HG03521 (cell line): ENCODE measurements around the gene ABHD10.

Experiments used
- ATAC-seq: cut with Tn5 transposase; IDR thresholded peaks from one replicate; pipeline ENCODE4 v1.9.1; 2021; ENCODE audit warnings: mild to moderate bottlenecking, moderate library complexity; ENCODE audit not compliant: unreplicated experiment

ABHD10 gene

GRCh38 chr3:111978583-111979433 lies at the start of gene ABHD10:
Gene ABHD10, plus strand, starts transcription at chr3:111979026. Its CDS starts 36 bp downstream, at chr3:111979062.
- ATAC-seq: peak; percentile 92

GRCh38 chr3:111929484-111929883 lies 49.3 kb upstream of the ABHD10 start:
- ATAC-seq: no peak

GRCh38 chr3:111932946-111933345 lies 45.9 kb upstream of the ABHD10 start:
- no peak for ATAC-seq

DNA sequence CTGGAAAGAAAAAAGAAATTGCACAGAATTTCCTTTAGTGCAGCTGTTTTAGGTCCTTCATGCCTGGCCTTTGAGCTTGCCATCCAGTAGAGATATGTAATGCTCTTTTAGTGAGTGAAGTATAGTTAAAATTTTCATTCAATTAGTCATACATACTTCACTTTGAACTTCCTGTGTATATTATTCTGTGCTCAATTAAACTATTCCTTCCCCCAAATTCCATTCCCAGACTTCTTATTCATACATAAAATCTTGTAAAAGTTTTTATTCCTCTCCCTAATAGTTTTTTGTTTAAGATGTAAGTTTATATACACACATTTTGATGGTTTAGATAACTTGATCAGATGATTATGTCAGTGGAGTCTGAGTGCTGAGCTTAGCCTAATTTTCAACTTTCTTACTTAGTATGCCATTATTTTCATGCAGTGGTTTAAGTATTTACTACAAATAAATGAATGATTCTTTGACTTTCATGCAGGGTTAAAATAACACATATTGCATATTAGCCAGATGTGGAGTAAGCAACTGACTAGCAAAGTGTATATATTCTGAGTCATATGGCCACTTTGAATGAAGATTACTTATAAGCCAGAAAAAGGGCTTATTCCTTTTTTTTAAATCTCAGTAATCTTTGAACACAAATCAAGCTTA lies 42.5 kb upstream of the ABHD10 start:
- no peak for ATAC-seq

- no peak for ATAC-seq
Measured at GRCh38 chr3:111936967-111937366, 41.9 kb upstream of the ABHD10 start.

GRCh38 chr3:111937871-111938270 lies 41.0 kb upstream of the ABHD10 start:
- ATAC-seq: no peak

DNA sequence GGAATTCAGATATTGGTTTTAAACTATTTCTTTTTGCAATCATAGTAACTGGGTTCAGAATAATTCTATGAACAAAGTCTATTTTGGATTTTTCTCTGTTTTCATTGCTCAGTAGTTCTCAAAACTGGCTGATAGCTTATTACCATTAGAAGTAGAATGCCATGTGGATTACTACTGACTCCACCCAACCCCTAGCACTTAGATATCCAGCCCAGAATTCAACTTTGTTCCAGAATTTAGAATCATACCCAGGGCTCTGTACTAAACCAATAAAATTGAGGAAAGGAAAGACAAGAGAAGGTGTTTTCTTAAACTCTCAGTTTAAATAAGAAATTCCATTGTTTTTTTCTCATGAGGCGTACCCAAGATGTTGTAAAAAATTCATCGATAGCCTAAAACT lies 39.0 kb upstream of the ABHD10 start:
- no peak for ATAC-seq

DNA sequence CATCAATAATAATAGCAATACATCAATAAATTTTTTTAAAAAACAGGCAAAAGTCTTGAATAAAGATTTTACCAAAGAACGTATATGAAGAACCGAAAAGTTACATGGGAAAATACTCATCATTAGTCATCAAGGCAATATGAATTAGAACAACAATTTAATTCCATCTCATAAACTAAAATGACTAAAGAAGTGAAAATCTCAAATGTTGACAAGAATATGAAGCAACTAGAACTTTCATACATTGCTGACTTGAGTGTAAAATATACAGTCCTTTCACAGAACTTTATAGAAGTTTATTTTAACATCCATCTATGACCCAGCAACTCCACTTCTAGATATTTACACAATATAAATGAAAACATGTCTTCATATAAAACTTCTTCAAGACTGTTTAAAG lies 35.3 kb upstream of the ABHD10 start:
- ATAC-seq: no peak

GRCh38 chr3:111944372-111944771 lies 34.5 kb upstream of the ABHD10 start:
- no peak for ATAC-seq

GRCh38 chr3:111947231-111947630 lies 31.6 kb upstream of the ABHD10 start:
- no peak for ATAC-seq

- ATAC-seq: no peak
Measured at GRCh38 chr3:111948786-111949185, 30.0 kb upstream of the ABHD10 start.

- no peak for ATAC-seq
Measured at GRCh38 chr3:111949712-111950111, 29.1 kb upstream of the ABHD10 start.

GRCh38 chr3:111951032-111951431 lies 27.8 kb upstream of the ABHD10 start:
- ATAC-seq: no peak

- ATAC-seq: no peak
Measured at GRCh38 chr3:111952086-111952485, 26.7 kb upstream of the ABHD10 start.

DNA sequence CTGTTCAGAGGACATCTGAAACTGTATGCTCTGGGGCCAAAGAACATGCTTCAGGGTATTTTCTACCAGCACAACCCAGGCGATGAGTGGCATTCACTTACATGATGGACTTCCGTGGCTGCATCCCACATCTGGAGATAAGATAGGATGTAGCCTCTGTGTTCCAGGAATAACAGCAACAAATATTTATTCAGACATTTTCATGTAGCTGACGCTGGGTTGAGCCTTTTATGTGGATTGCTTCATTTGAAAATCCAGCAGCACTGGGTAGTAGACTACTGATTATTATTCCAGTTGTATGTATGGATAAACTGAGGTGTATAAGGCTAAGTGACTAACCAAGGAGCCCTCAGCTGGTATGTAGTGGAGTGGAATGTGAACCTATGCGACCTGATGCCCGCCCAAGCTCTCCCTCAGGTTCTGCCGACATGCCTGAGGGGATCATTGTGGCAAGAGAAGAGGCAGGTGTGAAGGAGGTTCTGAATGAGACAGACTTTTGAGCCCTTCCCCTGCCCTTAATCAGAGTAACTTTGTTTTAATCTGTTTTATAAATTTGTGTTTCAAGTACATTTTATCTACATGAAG lies 25.9 kb upstream of the ABHD10 start:
- no peak for ATAC-seq

DNA sequence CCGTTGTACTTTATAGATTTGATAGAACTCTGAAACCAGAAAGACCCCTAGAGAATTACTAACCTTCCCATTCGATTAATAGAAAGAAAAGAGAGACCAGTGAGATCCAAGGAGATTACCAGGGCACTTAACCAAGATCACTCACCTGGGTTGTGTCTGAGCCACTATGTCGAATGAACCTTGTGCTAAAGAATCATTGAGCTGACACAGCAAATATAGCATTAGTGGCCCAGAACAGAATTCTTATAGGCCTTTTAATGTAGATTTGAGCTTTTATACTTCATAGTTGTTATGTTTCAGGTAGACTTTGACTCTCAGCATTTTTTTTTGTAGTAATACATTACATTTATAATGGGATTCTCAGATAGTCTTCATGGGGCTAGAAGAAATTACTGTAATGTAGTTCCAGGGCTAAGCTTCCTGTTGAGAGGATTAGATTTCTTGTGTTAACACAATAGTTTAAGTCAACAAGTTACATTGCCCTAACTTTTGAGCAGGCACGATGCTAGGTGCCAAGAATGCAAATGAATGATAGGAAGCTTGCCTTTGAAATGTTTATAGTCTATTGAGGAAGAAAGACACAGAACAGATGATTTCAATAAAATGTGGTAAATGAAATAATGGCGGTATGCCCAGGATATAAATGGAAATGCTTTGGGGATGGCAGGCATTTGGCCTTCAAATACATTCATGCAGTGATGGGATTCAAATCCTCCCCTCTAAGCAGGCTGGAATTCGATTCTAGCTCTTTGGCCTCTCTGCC lies 24.4 kb upstream of the ABHD10 start:
- ATAC-seq: no peak

- no peak for ATAC-seq
Measured at GRCh38 chr3:111955876-111956275, 22.9 kb upstream of the ABHD10 start.

- no peak for ATAC-seq
Measured at GRCh38 chr3:111956449-111956848, 22.4 kb upstream of the ABHD10 start.

- ATAC-seq: no peak
Measured at GRCh38 chr3:111956995-111957734, 21.7 kb upstream of the ABHD10 start.

- no peak for ATAC-seq
Measured at GRCh38 chr3:111961461-111962164, 17.2 kb upstream of the ABHD10 start.
